Measurements from ENCODE around the gene MEAF6. TPM values are rescaled to one million over a fixed set of nuclear protein-coding genes. Genes with fewer than 3 reads are reported as not detected.

The MEAF6 gene
- total and polyA plus RNA-seq, 2 donors (not counting 1 experiment from before 2014, with no cell fraction given), result 49.4 to 56.0 TPM

GRCh38 chr1:37465593-37466517 is 48.7 kb downstream of the MEAF6 start:
- Histone ChIP-seq H3K27ac (ENCODE audit: insufficient read depth, low read length) (no peak overlapping the region), H3K79me2 (ENCODE audit: control insufficient read depth, insufficient read depth, low read length) (no peaks in the 10 kb centered on the region), H3K9me3 (ENCODE audit: control insufficient read depth, insufficient read depth, low read depth, low read length) (no peaks in the 10 kb centered on the region), H3K9ac (ENCODE audit: insufficient read depth, low read length) (no peak overlapping the region), H2AFZ (ENCODE audit: low read length) (no peak overlapping the region), H3K27me3 (ENCODE audit: control insufficient read depth, insufficient read depth, low read length) (no peaks in the 10 kb centered on the region), H4K20me1 (ENCODE audit: control insufficient read depth, extremely low read depth, insufficient read depth, low read length) (no peaks in the 10 kb centered on the region), H3K4me3 (replicated peaks in 1 of 4; ENCODE audit: control extremely low read depth in 1 of 4, insufficient read depth in 1 of 4, low read depth in 3 of 4, low read length in 4 of 4) (no peak overlapping the region), H3K4me1 (ENCODE audit: control insufficient read depth, extremely low read depth, insufficient read depth, low read length) (no peaks in the 10 kb centered on the region), H3K4me2 (ENCODE audit: extremely low read depth, insufficient read depth, low read length) (no peak overlapping the region), H3K36me3 (ENCODE audit: control insufficient read depth, insufficient read depth, low read length) (no peaks in the 10 kb centered on the region)
- TF ChIP-seq CTCF (conservative IDR thresholded peaks at IDR 0.05 in 1 of 2, IDR thresholded peaks at IDR 0.05 in 1 of 2; ENCODE audit: low read depth in 1 of 2, low read length in 2 of 2) (no peak), EZH2 (IDR thresholded peaks at IDR 0.05; ENCODE audit: low read length, missing control alignments) (no peak)
- peak; percentile 51 to 72 for DNase-seq (ENCODE audit: low read depth in 2 of 2)

GRCh38 chr1:37464443-37464842 is 50.1 kb downstream of the MEAF6 start:
- Histone ChIP-seq H3K27ac (ENCODE audit: insufficient read depth, low read length) (no peak overlapping the region), H3K9me3 (ENCODE audit: control insufficient read depth, insufficient read depth, low read depth, low read length) (no peaks in the 10 kb centered on the region)

More at GRCh38 chr1:37464443-37464842, 50.1 kb downstream of the MEAF6 start:
- H3K4me2 ChIP-seq (ENCODE audit: extremely low read depth, insufficient read depth, low read length), result no peak overlapping the region
- no peak overlapping the region for H3K9ac ChIP-seq (ENCODE audit: insufficient read depth, low read length)
- no peaks in the 10 kb centered on the region for H4K20me1 ChIP-seq (ENCODE audit: control insufficient read depth, extremely low read depth, insufficient read depth, low read length)
- no peaks in the 10 kb centered on the region for H3K4me1 ChIP-seq (ENCODE audit: control insufficient read depth, extremely low read depth, insufficient read depth, low read length)
- H3K79me2 ChIP-seq (ENCODE audit: control insufficient read depth, insufficient read depth, low read length), result no peaks in the 10 kb centered on the region
- no peak overlapping the region for H3K4me3 ChIP-seq (replicated peaks in 1 of 4; ENCODE audit: control extremely low read depth in 1 of 4, insufficient read depth in 1 of 4, low read depth in 3 of 4, low read length in 4 of 4)
- TF ChIP-seq EZH2 (IDR thresholded peaks at IDR 0.05; ENCODE audit: low read length, missing control alignments) (no peak), CTCF (conservative IDR thresholded peaks at IDR 0.05 in 1 of 2, IDR thresholded peaks at IDR 0.05 in 1 of 2; ENCODE audit: low read depth in 1 of 2, low read length in 2 of 2) (no peak)
- H3K36me3 ChIP-seq (ENCODE audit: control insufficient read depth, insufficient read depth, low read length), result no peaks in the 10 kb centered on the region
- DNase-seq (ENCODE audit: low read depth in 2 of 2), result no peak
- H2AFZ ChIP-seq (ENCODE audit: low read length), result no peak overlapping the region
- H3K27me3 ChIP-seq (ENCODE audit: control insufficient read depth, insufficient read depth, low read length), result no peaks in the 10 kb centered on the region

Data from fibroblast of lung (primary cell).